GM23338 (cell line): Measurements from ENCODE around the gene ZNF275. TPM values are rescaled to one million over a fixed set of nuclear protein-coding genes. Genes with fewer than 3 reads are reported as not detected.

ENCODE experiments used
- ATAC-seq: fragments of 200-7000 bp; cut with Tn5 transposase; 3 replicates; pipeline ENCODE4 v1.9.1; 2020
- DNase-seq: peaks from one replicate; pipeline ENCODE4 v3.0.0-alpha.2; 2015; ENCODE audit warnings: low spot score
- H2AFZ ChIP-seq: fragments of 200-600 bp; sonication (generic); 2 replicates; pipeline ENCODE4 v1.8.0; 2016; ENCODE audit warnings: antibody characterized with exemption, mild to moderate bottlenecking, moderate library complexity
- H3F3A ChIP-seq: fragments of 200-600 bp; sonication (generic); replicated peaks from 2 replicates; pipeline ENCODE4 v1.8.0; 2017; ENCODE audit warnings: antibody characterized with exemption, mixed run types, low read depth
- H3K27ac ChIP-seq: fragments of 200-600 bp; sonication (generic); 2 replicates; pipeline ENCODE4 v1.6.1; 2016; ENCODE audit warnings: low read depth
- H3K27me3 ChIP-seq: fragments of 200-600 bp; sonication (generic); 2 replicates; pipeline ENCODE4 v1.8.0; 2016; ENCODE audit warnings: mild to moderate bottlenecking, mixed run types, moderate library complexity; ENCODE audit not compliant: insufficient read depth
- H3K36me3 ChIP-seq: fragments of 200-600 bp; sonication (generic); 2 replicates; pipeline ENCODE4 v1.8.0; 2016; ENCODE audit warnings: mild to moderate bottlenecking; ENCODE audit not compliant: insufficient read depth
- H3K4me1 ChIP-seq: fragments of 200-600 bp; sonication (generic); 2 replicates; pipeline ENCODE4 v1.8.0; 2016; ENCODE audit warnings: mild to moderate bottlenecking, moderate library complexity; ENCODE audit not compliant: insufficient read depth
- H3K4me2 ChIP-seq: fragments of 200-600 bp; sonication (generic); 2 replicates; pipeline ENCODE4 v1.7.1; 2017; ENCODE audit warnings: mixed run types
- H3K4me3 ChIP-seq: fragments of 200-600 bp; sonication (generic); 2 replicates; pipeline ENCODE4 v1.6.1; 2016; ENCODE audit warnings: mixed run types
- H3K79me2 ChIP-seq: fragments of 200-600 bp; sonication (generic); replicated peaks from 2 replicates; pipeline ENCODE4 v1.8.0; 2017; ENCODE audit warnings: mild to moderate bottlenecking; ENCODE audit not compliant: insufficient read depth
- H3K9me2 ChIP-seq: fragments of 200-600 bp; sonication (generic); 2 replicates; pipeline ENCODE4 v1.8.0; 2017; ENCODE audit not compliant: insufficient read depth
- H4K20me1 ChIP-seq: fragments of 200-600 bp; sonication (generic); replicated peaks from 2 replicates; pipeline ENCODE4 v1.8.0; 2017; ENCODE audit warnings: mild to moderate bottlenecking; ENCODE audit not compliant: insufficient read depth
- H3K27ac Mint-ChIP-seq: 2 replicates; pipeline ENCODE4 v1.8.0; 2020; ENCODE audit warnings: inconsistent platforms, mild to moderate bottlenecking, moderate library complexity, mixed read lengths
- H3K27me3 Mint-ChIP-seq: 3 replicates; pipeline ENCODE4 v1.8.0; 2022; ENCODE audit warnings: low read depth, mild to moderate bottlenecking, moderate library complexity, mixed read lengths, inconsistent platforms; ENCODE audit not compliant: insufficient read depth, poor library complexity
- H3K36me3 Mint-ChIP-seq: 3 replicates; pipeline ENCODE4 v1.8.0; 2021; ENCODE audit warnings: low read depth, mild to moderate bottlenecking, inconsistent platforms, moderate library complexity, mixed read lengths
- H3K4me1 Mint-ChIP-seq: 3 replicates; pipeline ENCODE4 v1.8.0; 2020; ENCODE audit warnings: mild to moderate bottlenecking, inconsistent platforms, mixed read lengths
- H3K4me3 Mint-ChIP-seq: 3 replicates; pipeline ENCODE4 v1.8.0; 2021; ENCODE audit warnings: moderate library complexity, mild to moderate bottlenecking, inconsistent platforms, mixed read lengths
- H3K9me3 Mint-ChIP-seq: 3 replicates; pipeline ENCODE4 v1.8.0; 2020; ENCODE audit warnings: moderate library complexity, mild to moderate bottlenecking, inconsistent platforms, mixed read lengths
- CREB1 ChIP-seq: fragments of 250-450 bp; sonication (Bioruptor Pico); IDR thresholded peaks from 2 replicates; pipeline ENCODE4 v1.5.0; 2020; ENCODE audit warnings: low read depth, mild to moderate bottlenecking, moderate library complexity
- ETS1 ChIP-seq: IDR thresholded peaks from 2 replicates; pipeline ENCODE4 v1.6.1; 2016; ENCODE audit warnings: antibody characterized with exemption
- EZH2 ChIP-seq: fragments of 200-600 bp; sonication (generic); IDR thresholded peaks from one replicate; pipeline ENCODE4 v1.8.0; 2017; ENCODE audit warnings: antibody characterized with exemption, mild to moderate bottlenecking, low read depth; ENCODE audit not compliant: unreplicated experiment
- EZH2phosphoT487 ChIP-seq: fragments of 200-600 bp; sonication (generic); IDR thresholded peaks from one replicate; pipeline ENCODE4 v1.8.1; 2018; ENCODE audit warnings: antibody characterized with exemption; ENCODE audit not compliant: unreplicated experiment
- JUNB ChIP-seq: IDR thresholded peaks from one replicate; pipeline ENCODE4 v1.6.1; 2016; ENCODE audit warnings: antibody characterized with exemption; ENCODE audit not compliant: unreplicated experiment
- NANOG ChIP-seq: IDR thresholded peaks from 2 replicates; pipeline ENCODE4 v1.6.1; 2016; ENCODE audit warnings: antibody characterized with exemption, borderline replicate concordance
- POLR2AphosphoS5 ChIP-seq: IDR thresholded peaks from 2 replicates; pipeline ENCODE4 v1.6.1; 2016; ENCODE audit warnings: antibody characterized with exemption, low read depth
- REST ChIP-seq: IDR thresholded peaks from one replicate; pipeline ENCODE4 v1.6.1; 2018; ENCODE audit warnings: antibody characterized with exemption; ENCODE audit not compliant: unreplicated experiment
- STAT1 ChIP-seq: IDR thresholded peaks from one replicate; pipeline ENCODE4 v1.6.1; 2016; ENCODE audit warnings: antibody characterized with exemption; ENCODE audit not compliant: unreplicated experiment
- ZNF114 ChIP-seq: fragments of 250-450 bp; sonication (Bioruptor Pico); IDR thresholded peaks from 2 replicates; pipeline ENCODE4 v1.5.0; 2020; ENCODE audit warnings: mild to moderate bottlenecking, moderate library complexity
- ZNF331 ChIP-seq: fragments of 250-450 bp; sonication (Bioruptor Pico); IDR thresholded peaks from 2 replicates; pipeline ENCODE4 v1.5.0; 2020; ENCODE audit warnings: low read depth, mild to moderate bottlenecking, moderate library complexity
- ZNF462 ChIP-seq: fragments of 250-450 bp; sonication (Bioruptor Pico); IDR thresholded peaks from 2 replicates; pipeline ENCODE4 v1.5.0; 2020; ENCODE audit warnings: mild to moderate bottlenecking, moderate library complexity
- polyA plus RNA-seq: library from polyadenylated mRNA; unstranded; fragments of >200 nt; fragmentation: Nextera tagmentation; extraction: Ambion mirVana; gene quantifications from 2 replicates; pipeline ENCODE4 v1.2.1, GENCODE V29; 2016
- total RNA-seq: library from RNA; depleted of rRNA; stranded (reverse); fragments of >200 nt; shearing (Covaris generic); gene quantifications from 2 replicates; pipeline ENCODE4 v1.2.3, GENCODE V29; 2014

The ZNF275 gene
- total and polyA plus RNA-seq, 2 experiments from 2014 or later: 3.2 to 12.3 TPM

GRCh38 chrX:153336988-153337387, 3.0 kb downstream of the ZNF275 start:
- peaks cover 19% of the 10 kb centered on the region for H3K4me1 Mint-ChIP-seq
- peaks cover 26% of the 10 kb centered on the region for H3K36me3 Mint-ChIP-seq
- no peak overlapping the region for H3K27ac Mint-ChIP-seq
- no peaks in the 10 kb centered on the region for H3K27me3 ChIP-seq
- TF ChIP-seq ZNF114 (CRISPR knock-in tag): no peak
- no peak for TF ChIP-seq STAT1
- TF ChIP-seq ZNF331: no peak
- TF ChIP-seq CREB1 (CRISPR knock-in tag): no peak
- DNase-seq (no peak), ATAC-seq (no peak)
- peaks cover 12% of the 10 kb centered on the region; the same call in 1 of the 2 replicates for H3K4me1 ChIP-seq
- no peak overlapping the region for H3K4me2 ChIP-seq
- peaks cover 1% of the 10 kb centered on the region for H3K27me3 Mint-ChIP-seq
- H2AFZ ChIP-seq: no peak overlapping the region
- H3K27ac ChIP-seq: no peak overlapping the region
- H3F3A ChIP-seq: no peaks in the 10 kb centered on the region
- H3K9me2 ChIP-seq: no peaks in the 10 kb centered on the region
- H3K9me3 Mint-ChIP-seq: no peaks in the 10 kb centered on the region
- no peak overlapping the region for H3K4me3 Mint-ChIP-seq
- no peaks in the 10 kb centered on the region for H3K36me3 ChIP-seq
- H3K79me2 ChIP-seq: peaks cover 16% of the 10 kb centered on the region; the same call in 1 of the 2 replicates
- H3K4me3 ChIP-seq: no peak overlapping the region
- no peaks in the 10 kb centered on the region for H4K20me1 ChIP-seq

- TF ChIP-seq REST (no peak), ZNF114 (CRISPR knock-in tag) (no peak), EZH2phosphoT487 (no peak), POLR2AphosphoS5 (no peak), CREB1 (CRISPR knock-in tag) (no peak), ETS1 (no peak), NANOG (no peak), ZNF462 (CRISPR knock-in tag) (no peak), STAT1 (no peak), EZH2 (no peak), JUNB (no peak)
- H3K27ac ChIP-seq: no peak overlapping the region
- no peaks in the 10 kb centered on the region for H3K9me3 Mint-ChIP-seq
- peaks cover 16% of the 10 kb centered on the region; the same call in 1 of the 2 replicates for H3K79me2 ChIP-seq
- DNase-seq (no peak), ATAC-seq (no peak)
- H4K20me1 ChIP-seq: no peaks in the 10 kb centered on the region
- H3K36me3 Mint-ChIP-seq: peaks cover 32% of the 10 kb centered on the region
- H3K36me3 ChIP-seq: no peaks in the 10 kb centered on the region
- no peaks in the 10 kb centered on the region for H3F3A ChIP-seq
- peaks cover 12% of the 10 kb centered on the region; the same call in 1 of the 2 replicates for H3K4me1 ChIP-seq
- no peak overlapping the region for H3K4me3 ChIP-seq
- H3K27me3 ChIP-seq: no peaks in the 10 kb centered on the region
- no peak overlapping the region for H3K4me2 ChIP-seq
- peak overlapping the region; percentile 77; the same call in 1 of the 2 replicates for H3K27ac Mint-ChIP-seq
- H2AFZ ChIP-seq: no peak overlapping the region
- H3K27me3 Mint-ChIP-seq: peaks cover 1% of the 10 kb centered on the region
- no peak overlapping the region for H3K4me3 Mint-ChIP-seq
- peaks cover 14% of the 10 kb centered on the region for H3K4me1 Mint-ChIP-seq
- H3K9me2 ChIP-seq: no peaks in the 10 kb centered on the region
Measured at GRCh38 chrX:153338836-153339235, 4.9 kb downstream of the ZNF275 start.
